CD4-positive, CD25-positive, alpha-beta regulatory T cell (primary cell): ENCODE results near the gene PABPN1L. TPM values are rescaled to one million over a fixed set of nuclear protein-coding genes. Genes with fewer than 3 reads are reported as not detected.

Experiments
- ATAC-seq, 2 donors: fragments of 150-1000 bp; cut with Tn5 transposase; one replicate each; pipeline ENCODE4 v1.10.0; 2021; ENCODE audit warnings: low read depth in 2 of 2, moderate number of reproducible peaks in 2 of 2, moderate library complexity in 1 of 2
- DNase-seq, 3 donors: peaks; one replicate each; pipeline versions ENCODE4 v3.0.0 to v3.0.0-alpha.2; 2012 to 2022; ENCODE audit warnings: mixed read lengths in 1 of 3
- H3K27ac ChIP-seq: one replicate; pipeline ENCODE4 v1.7.0; 2013; ENCODE audit warnings: mild to moderate bottlenecking, low read length; ENCODE audit not compliant: insufficient read depth, poor library complexity, severe bottlenecking
- H3K27me3 ChIP-seq: one replicate; pipeline ENCODE4 v1.7.0; 2013; ENCODE audit warnings: low read length; ENCODE audit not compliant: control insufficient read depth, insufficient read depth
- H3K36me3 ChIP-seq: one replicate; pipeline ENCODE4 v1.7.0; 2013; ENCODE audit warnings: mild to moderate bottlenecking, low read length, moderate library complexity; ENCODE audit not compliant: control insufficient read depth, insufficient read depth
- H3K4me1 ChIP-seq: 2 replicates; pipeline ENCODE4 v1.7.0; 2013; ENCODE audit warnings: mild to moderate bottlenecking, low read length; ENCODE audit not compliant: insufficient read depth, control insufficient read depth, poor library complexity, severe bottlenecking
- H3K4me3 ChIP-seq: one replicate; pipeline ENCODE4 v1.7.0; 2013; ENCODE audit warnings: low read depth, mild to moderate bottlenecking, low read length, moderate library complexity
- H3K9me3 ChIP-seq, 2 experiments: 1 replicate in 1 of 2; 2 replicates in 1 of 2; pipeline ENCODE4 v1.7.0; 2013; ENCODE audit warnings: low read length in 2 of 2, mild to moderate bottlenecking in 1 of 2, moderate library complexity in 1 of 2; ENCODE audit not compliant: control insufficient read depth in 2 of 2
- H3K27ac Mint-ChIP-seq, 3 donors: one replicate each; pipeline ENCODE4 v1.8.0; 2020 to 2022; ENCODE audit warnings: mild to moderate bottlenecking in 3 of 3, mixed read lengths in 3 of 3, moderate library complexity in 2 of 3
- H3K27me3 Mint-ChIP-seq: one replicate; pipeline ENCODE4 v1.8.0; 2022; ENCODE audit warnings: mild to moderate bottlenecking, mixed read lengths
- H3K36me3 Mint-ChIP-seq: one replicate; pipeline ENCODE4 v1.8.0; 2020; ENCODE audit warnings: mixed read lengths
- H3K4me1 Mint-ChIP-seq, 4 donors: one replicate each; pipeline ENCODE4 v1.8.0; 2020 to 2022; ENCODE audit warnings: mixed read lengths in 4 of 4, mild to moderate bottlenecking in 1 of 4
- H3K4me3 Mint-ChIP-seq, 4 donors: one replicate each; pipeline ENCODE4 v1.8.0; 2020 to 2022; ENCODE audit warnings: mild to moderate bottlenecking in 4 of 4, mixed read lengths in 4 of 4, moderate library complexity in 3 of 4
- H3K9me3 Mint-ChIP-seq, 7 donors: one replicate each; pipeline ENCODE4 v1.8.0; 2020 to 2022; ENCODE audit warnings: mixed read lengths in 7 of 7, mild to moderate bottlenecking in 3 of 7, moderate library complexity in 2 of 7
- polyA plus RNA-seq, 4 donors: library from polyadenylated mRNA; unstranded; fragments of 300-500 nt; fragmentation: Illumina TruSeq; gene quantifications; one replicate each; pipeline ENCODE4 v1.2.3, GENCODE V29; 2021
- total RNA-seq: library from RNA; stranded (reverse); gene quantifications from one replicate; pipeline ENCODE4 v1.2.3, GENCODE V29; 2022

The PABPN1L gene
- total and polyA plus RNA-seq, 5 donors from 2014 or later, result not detected

- no peak overlapping the region for H3K4me3 ChIP-seq
- no peak overlapping the region for H3K27ac ChIP-seq
- H3K27me3 ChIP-seq, result no peaks in the 10 kb centered on the region
- no peaks in the 10 kb centered on the region for H3K9me3 ChIP-seq
- Mint-ChIP-seq H3K4me3 (no peak overlapping the region), H3K27me3 (no peaks in the 10 kb centered on the region), H3K27ac (no peak overlapping the region), H3K9me3 (no peaks in the 10 kb centered on the region), H3K36me3 (no peaks in the 10 kb centered on the region), H3K4me1 (peaks cover 0 to 3% (median under 1%) of the 10 kb centered on the region in 4 donors)
- DNase-seq (no peak), ATAC-seq (no peak)
- H3K36me3 ChIP-seq, result no peaks in the 10 kb centered on the region
- H3K4me1 ChIP-seq, result no peaks in the 10 kb centered on the region
Measured at GRCh38 chr16:88884569-88885271, 18.3 kb upstream of the PABPN1L start.

GRCh38 chr16:88883946-88884345 lies 17.5 kb upstream of the PABPN1L start:
- H3K9me3 Mint-ChIP-seq, result no peaks in the 10 kb centered on the region
- DNase-seq (no peak), ATAC-seq (no peak)
- no peaks in the 10 kb centered on the region for H3K36me3 Mint-ChIP-seq
- Histone ChIP-seq H3K36me3 (no peaks in the 10 kb centered on the region), H3K4me3 (no peak overlapping the region), H3K4me1 (no peaks in the 10 kb centered on the region), H3K9me3 (no peaks in the 10 kb centered on the region), H3K27ac (no peak overlapping the region), H3K27me3 (no peaks in the 10 kb centered on the region)
- no peak overlapping the region for H3K4me3 Mint-ChIP-seq
- no peak overlapping the region for H3K27ac Mint-ChIP-seq
- H3K4me1 Mint-ChIP-seq, result peaks cover 0 to 3% (median under 1%) of the 10 kb centered on the region in 4 donors
- no peaks in the 10 kb centered on the region for H3K27me3 Mint-ChIP-seq

- H3K9me3 ChIP-seq, result no peaks in the 10 kb centered on the region
Measured at GRCh38 chr16:88883117-88883895, 16.8 kb upstream of the PABPN1L start.

GRCh38 chr16:88882358-88883030 lies 16.0 kb upstream of the PABPN1L start:
- peak in 1 of 3 donors; percentile 4 for DNase-seq

More at GRCh38 chr16:88883117-88883895, 16.8 kb upstream of the PABPN1L start:
- H3K27me3 ChIP-seq, result no peaks in the 10 kb centered on the region
- DNase-seq (no peak), ATAC-seq (no peak)
- no peak overlapping the region for H3K4me3 Mint-ChIP-seq
- H3K9me3 Mint-ChIP-seq, result no peaks in the 10 kb centered on the region
- H3K4me1 Mint-ChIP-seq, result peaks cover 0 to 3% (median under 1%) of the 10 kb centered on the region in 4 donors
- H3K36me3 Mint-ChIP-seq, result no peaks in the 10 kb centered on the region
- H3K4me3 ChIP-seq, result no peak overlapping the region
- no peaks in the 10 kb centered on the region for H3K4me1 ChIP-seq
- no peaks in the 10 kb centered on the region for H3K27me3 Mint-ChIP-seq
- no peak overlapping the region for H3K27ac Mint-ChIP-seq
- no peak overlapping the region for H3K27ac ChIP-seq
- no peaks in the 10 kb centered on the region for H3K36me3 ChIP-seq

GRCh38 chr16:88881675-88882357 lies 15.4 kb upstream of the PABPN1L start:
- no peaks in the 10 kb centered on the region for H3K36me3 Mint-ChIP-seq
- Histone ChIP-seq H3K27me3 (no peaks in the 10 kb centered on the region), H3K36me3 (no peaks in the 10 kb centered on the region), H3K9me3 (no peaks in the 10 kb centered on the region), H3K27ac (no peak overlapping the region), H3K4me1 (no peaks in the 10 kb centered on the region), H3K4me3 (no peak overlapping the region)
- H3K4me3 Mint-ChIP-seq, result no peak overlapping the region
- ATAC-seq, result no peak
- DNase-seq, result no peak
- H3K27ac Mint-ChIP-seq, result no peak overlapping the region
- H3K9me3 Mint-ChIP-seq, result no peaks in the 10 kb centered on the region
- peaks cover 0 to 3% (median under 1%) of the 10 kb centered on the region in 4 donors for H3K4me1 Mint-ChIP-seq
- H3K27me3 Mint-ChIP-seq, result no peaks in the 10 kb centered on the region

More at GRCh38 chr16:88882358-88883030, 16.0 kb upstream of the PABPN1L start:
- ATAC-seq, result peak in 1 of 2 donors; percentile 26
- no peak overlapping the region for H3K4me3 ChIP-seq
- no peak overlapping the region for H3K27ac Mint-ChIP-seq
- no peaks in the 10 kb centered on the region for H3K27me3 ChIP-seq
- H3K9me3 Mint-ChIP-seq, result no peaks in the 10 kb centered on the region
- H3K9me3 ChIP-seq, result no peaks in the 10 kb centered on the region
- no peak overlapping the region for H3K4me3 Mint-ChIP-seq
- no peaks in the 10 kb centered on the region for H3K4me1 ChIP-seq
- H3K4me1 Mint-ChIP-seq, result peaks cover 0 to 3% (median under 1%) of the 10 kb centered on the region in 4 donors
- no peak overlapping the region for H3K27ac ChIP-seq
- H3K27me3 Mint-ChIP-seq, result no peaks in the 10 kb centered on the region
- no peaks in the 10 kb centered on the region for H3K36me3 Mint-ChIP-seq
- no peaks in the 10 kb centered on the region for H3K36me3 ChIP-seq

GRCh38 chr16:88881007-88881615 lies 14.7 kb upstream of the PABPN1L start:
- Mint-ChIP-seq H3K27me3 (no peaks in the 10 kb centered on the region), H3K9me3 (peaks cover 0 to 2% (median 0%) of the 10 kb centered on the region in 7 donors), H3K27ac (no peak overlapping the region), H3K4me1 (peaks cover 0 to 3% (median under 1%) of the 10 kb centered on the region in 4 donors), H3K4me3 (no peak overlapping the region), H3K36me3 (no peaks in the 10 kb centered on the region)
- no peaks in the 10 kb centered on the region for H3K27me3 ChIP-seq
- no peaks in the 10 kb centered on the region for H3K36me3 ChIP-seq
- no peaks in the 10 kb centered on the region for H3K9me3 ChIP-seq
- H3K27ac ChIP-seq, result no peak overlapping the region
- no peak for DNase-seq
- no peak overlapping the region for H3K4me3 ChIP-seq
- no peak for ATAC-seq
- no peaks in the 10 kb centered on the region for H3K4me1 ChIP-seq
